Activated CD4-positive, alpha-beta T cell treated with anti-CD3 and anti-CD28 coated beads for 36 hours (primary cell): ENCODE measurements around the gene PJA2. TPM values are rescaled to one million over a fixed set of nuclear protein-coding genes. Genes with fewer than 3 reads are reported as not detected.
"Not testable (repeated sequence)": the region's sequence is repeated elsewhere in the genome, so short reads cannot be mapped to it uniquely, and the experiment has no call there.

ENCODE experiments used
- ATAC-seq: fragments of 200-7000 bp; cut with Tn5 transposase; one replicate; pipeline ENCODE4 v1.10.0; 2021; ENCODE audit warnings: mild to moderate bottlenecking, moderate library complexity
- CTCF ChIA-PET: fragments of 350-600 bp; sonication (Branson Sonifier 250); formaldehyde crosslinking; loops from one replicate; lab custom pipeline; 2021; ENCODE audit warnings: antibody characterized with exemption; lab: Charles Lee
- POLR2A ChIA-PET: fragments of 350-600 bp; sonication (Branson Sonifier 250); formaldehyde crosslinking; loops from one replicate; lab custom pipeline; 2021; ENCODE audit warnings: antibody characterized with exemption, inconsistent platforms; lab: Charles Lee
- DNase-seq: peaks from one replicate; pipeline ENCODE4 v3.0.0-alpha.2; 2020
- H3K27ac Mint-ChIP-seq: one replicate; pipeline ENCODE4 v1.8.0; 2021; ENCODE audit warnings: mixed read lengths
- H3K27me3 Mint-ChIP-seq: one replicate; pipeline ENCODE4 v1.8.0; 2021; ENCODE audit warnings: mixed read lengths
- H3K36me3 Mint-ChIP-seq: one replicate; pipeline ENCODE4 v1.8.0; 2021; ENCODE audit warnings: low read depth, mixed read lengths
- H3K4me1 Mint-ChIP-seq: one replicate; pipeline ENCODE4 v1.8.0; 2021; ENCODE audit warnings: mixed read lengths
- H3K4me3 Mint-ChIP-seq: one replicate; pipeline ENCODE4 v1.8.0; 2021; ENCODE audit warnings: mild to moderate bottlenecking, moderate library complexity, mixed read lengths
- H3K9me3 Mint-ChIP-seq: one replicate; pipeline ENCODE4 v1.8.0; 2021; ENCODE audit warnings: low read depth, mixed read lengths
- intact Hi-C, 2 experiments: fragments of 100-400 bp; cut with DNase I in 1 of 2; cut with micrococcal nuclease in 1 of 2; formaldehyde crosslinking; loops; one replicate each; pipeline versions ENCODE4 v1.14.2 to v1.15.1; 2022 to 2024; cut with DNase I, micrococcal nuclease
- total RNA-seq, 2 experiments: library from RNA; stranded (reverse); gene quantifications; one replicate each; pipeline ENCODE4 v1.2.3, GENCODE V29; 2021

PJA2 gene
- total RNA-seq, 2 experiments from 2014 or later, result 51.8 to 56.4 TPM

DNA sequence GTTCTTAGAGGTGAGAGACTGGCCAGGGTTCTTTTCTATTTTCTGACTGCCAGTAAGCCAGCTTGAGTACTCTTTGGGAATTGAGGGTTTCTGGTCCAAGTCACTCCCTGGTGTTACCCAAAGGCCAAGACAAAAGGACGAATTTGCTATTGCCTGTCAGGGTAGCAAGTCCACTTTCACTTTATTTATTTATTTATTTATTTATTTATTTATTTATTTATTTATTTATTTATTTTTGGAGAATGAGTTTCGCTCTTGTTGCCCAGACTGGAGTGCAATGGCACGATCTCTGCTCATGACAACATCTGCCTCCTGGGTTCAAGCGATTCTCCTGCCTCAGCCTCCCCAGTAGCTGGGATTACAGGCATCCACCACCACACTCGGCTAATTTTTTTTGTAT lies 15.7 kb upstream of the PJA2 start:
- DNase-seq, H3K27me3 Mint-ChIP-seq, ATAC-seq, POLR2A ChIA-PET, H3K4me3 Mint-ChIP-seq, intact Hi-C loops, H3K4me1 Mint-ChIP-seq, H3K9me3 Mint-ChIP-seq, H3K27ac Mint-ChIP-seq, H3K36me3 Mint-ChIP-seq: not testable (repeated sequence)
- CTCF ChIA-PET, result interaction anchor here (0.7 kb wide), 1 partner anchor 366 kb away, joined by 3 read pairs; no protein-coding TSS in a partner anchor

DNA sequence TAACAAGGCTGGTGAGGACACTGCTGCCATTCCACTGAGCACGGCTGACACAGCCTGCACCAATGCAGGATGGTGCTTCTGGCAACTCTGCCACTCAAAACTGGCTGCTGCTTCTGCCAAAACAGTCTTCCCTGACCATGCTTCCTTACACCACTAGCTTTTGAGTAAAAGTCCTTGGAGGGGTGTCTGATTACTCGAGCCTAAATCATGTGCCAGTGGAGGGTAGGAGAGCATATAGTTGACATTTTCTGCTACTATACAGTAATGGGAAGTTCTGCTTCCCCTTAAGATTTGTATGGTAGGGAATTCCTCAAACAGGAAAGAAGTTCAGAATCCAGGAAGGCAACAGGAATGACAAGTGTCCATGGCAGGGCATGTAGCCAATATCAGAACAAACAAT lies 12.2 kb upstream of the PJA2 start:
- ATAC-seq (no peak), DNase-seq (no peak)
- intact Hi-C loops, result no loop called here
- H3K36me3 Mint-ChIP-seq, result no peaks in the 10 kb centered on the region
- CTCF ChIA-PET, result no interaction called here
- no peak overlapping the region for H3K27ac Mint-ChIP-seq
- H3K9me3 Mint-ChIP-seq, result no peaks in the 10 kb centered on the region
- H3K4me3 Mint-ChIP-seq, result no peak overlapping the region
- H3K27me3 Mint-ChIP-seq, result no peaks in the 10 kb centered on the region
- POLR2A ChIA-PET, result no interaction called here
- no peaks in the 10 kb centered on the region for H3K4me1 Mint-ChIP-seq

DNA sequence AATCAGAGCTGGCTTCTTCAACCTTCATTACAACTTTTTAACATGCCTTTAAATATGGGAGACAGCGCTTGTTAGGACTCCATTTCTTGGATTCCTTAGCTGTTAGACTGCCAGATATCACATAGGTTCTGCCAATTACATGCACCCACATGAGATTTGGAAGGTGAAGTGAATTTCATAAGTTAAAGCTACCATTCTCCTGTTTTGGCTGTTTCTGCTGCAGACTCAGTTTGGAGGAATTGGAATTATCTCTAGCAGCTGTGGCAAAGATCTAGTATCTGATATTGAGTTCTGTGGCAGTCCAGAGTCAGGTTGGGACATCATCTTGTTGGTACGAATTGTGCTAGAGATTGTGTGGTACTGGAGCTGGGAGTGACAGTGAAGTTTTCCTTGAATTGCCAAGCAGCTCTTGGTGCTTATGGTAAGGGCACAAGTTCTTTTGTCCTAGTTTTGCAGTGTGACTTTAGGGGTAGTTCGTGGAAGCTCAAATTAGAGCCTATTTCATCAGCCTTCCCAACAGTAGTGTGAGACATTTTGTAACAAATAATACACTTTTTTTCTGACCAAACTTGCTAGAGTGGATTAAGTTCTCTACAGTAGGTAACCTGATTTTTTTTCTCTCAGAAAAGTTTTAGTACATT lies 9.1 kb upstream of the PJA2 start:
- peaks cover 4% of the 10 kb centered on the region for H3K4me1 Mint-ChIP-seq
- ATAC-seq, result no peak

DNA sequence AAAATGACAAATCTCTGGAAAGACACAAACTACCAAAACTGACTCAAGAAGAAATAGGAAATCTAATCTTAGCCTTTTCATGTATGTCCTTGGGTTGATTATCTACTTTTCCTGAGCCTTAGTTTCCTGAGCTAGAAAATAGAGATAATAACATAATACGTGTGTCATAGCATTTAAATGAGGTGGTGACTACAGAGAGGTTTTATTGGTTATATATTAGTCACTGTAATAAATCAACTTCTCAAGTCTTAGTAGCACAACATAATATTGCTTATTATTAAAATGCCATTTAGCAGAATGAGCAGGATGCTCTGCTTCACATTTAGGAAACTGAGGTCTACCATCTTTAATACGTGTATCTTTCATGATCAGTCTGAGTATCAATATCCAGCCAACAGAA lies 7.1 kb upstream of the PJA2 start:
- ChIA-PET POLR2A (no interaction called here), CTCF (interaction anchor here (1.5 kb wide), 1 partner anchor 22 kb away, joined by 4 read pairs; no protein-coding TSS in a partner anchor)
- H3K4me1 Mint-ChIP-seq, result peaks cover 5% of the 10 kb centered on the region
- intact Hi-C loops, result loop anchor here in 1 of 2 experiments (10.0 kb wide), 1 partner anchor 1818 kb away; no protein-coding TSS in a partner anchor
- no peak overlapping the region for H3K4me3 Mint-ChIP-seq
- peaks cover 7% of the 10 kb centered on the region for H3K9me3 Mint-ChIP-seq
- no peaks in the 10 kb centered on the region for H3K36me3 Mint-ChIP-seq
- H3K27me3 Mint-ChIP-seq, result no peaks in the 10 kb centered on the region
- H3K27ac Mint-ChIP-seq, result no peak overlapping the region
- DNase-seq (no peak), ATAC-seq (no peak)

More for the DNA sequence above, 9.1 kb upstream of the PJA2 start:
- H3K4me3 Mint-ChIP-seq, result no peak overlapping the region
- ChIA-PET CTCF (no interaction called here), POLR2A (no interaction called here)
- no peak for DNase-seq
- intact Hi-C loops, result loop anchor here in 1 of 2 experiments (10.0 kb wide), 1 partner anchor 1816 kb away; no protein-coding TSS in a partner anchor
- H3K27me3 Mint-ChIP-seq, result no peaks in the 10 kb centered on the region
- H3K36me3 Mint-ChIP-seq, result no peaks in the 10 kb centered on the region
- H3K27ac Mint-ChIP-seq, result no peak overlapping the region
- peaks cover 6% of the 10 kb centered on the region for H3K9me3 Mint-ChIP-seq

DNA sequence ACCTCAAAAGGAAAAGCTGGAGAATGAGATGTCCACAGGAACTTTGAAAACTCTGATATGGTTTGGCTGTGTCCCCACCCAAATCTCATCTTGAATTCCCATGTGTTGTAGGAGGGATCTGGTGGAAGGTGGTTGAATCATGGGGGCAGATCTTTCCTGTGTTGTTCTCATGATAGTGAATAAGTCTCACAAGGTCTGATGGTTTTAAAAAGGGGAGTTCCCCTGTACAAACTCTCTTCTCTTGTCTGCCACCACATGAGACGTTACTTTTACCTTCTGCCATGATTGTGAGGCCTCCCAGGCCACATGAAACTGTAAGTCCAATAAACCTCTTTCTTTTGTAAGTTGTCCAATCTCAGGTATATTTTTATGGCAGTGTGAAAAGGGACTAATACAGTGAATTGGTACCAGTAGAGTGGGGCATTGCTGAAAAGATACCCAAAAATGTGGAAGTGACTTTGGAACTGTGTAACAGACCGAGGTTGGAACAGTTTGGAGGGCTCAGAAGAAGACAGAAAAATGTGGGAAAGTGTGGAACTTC lies 4.2 kb upstream of the PJA2 start:
- CTCF ChIA-PET, result interaction anchor here (1.1 kb wide), 1 partner anchor 10 kb away, joined by 3 read pairs; no protein-coding TSS in a partner anchor
- ATAC-seq, H3K36me3 Mint-ChIP-seq, POLR2A ChIA-PET, H3K27me3 Mint-ChIP-seq, H3K4me3 Mint-ChIP-seq, DNase-seq, H3K9me3 Mint-ChIP-seq: not testable (repeated sequence)
- H3K27ac Mint-ChIP-seq, result peak overlapping the region; percentile 15
- intact Hi-C loops, result loop anchor here (5.0 to 10.0 kb wide), 2 partner anchors 687 to 1821 kb away; no protein-coding TSS in a partner anchor
- peaks cover 15% of the 10 kb centered on the region for H3K4me1 Mint-ChIP-seq

DNA sequence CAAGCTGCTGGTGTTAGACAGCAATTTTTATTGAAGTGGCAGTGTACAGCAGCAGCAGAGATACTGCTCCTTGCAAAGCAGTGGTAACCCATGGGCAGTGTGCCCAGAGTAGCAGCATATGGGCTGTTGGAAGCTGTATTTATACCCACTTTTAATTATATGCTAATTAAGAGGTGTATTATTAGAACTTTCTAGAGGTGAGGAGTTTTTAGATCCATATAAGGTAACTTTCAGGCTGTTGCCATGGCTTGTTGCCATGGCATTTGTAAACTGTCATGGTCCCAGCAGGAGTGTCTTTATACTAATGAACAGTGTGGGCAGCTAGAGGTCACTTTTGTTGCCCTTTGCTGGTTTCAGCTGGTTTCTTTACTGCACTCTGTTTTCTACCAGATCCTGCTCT lies 3.7 kb upstream of the PJA2 start:
- ChIA-PET CTCF (interaction anchor here (1.1 kb wide), 1 partner anchor 9 kb away, joined by 3 read pairs; no protein-coding TSS in a partner anchor), POLR2A (interaction anchor here (0.6 kb wide), 1 partner anchor 14 kb away, joined by 4 read pairs; no protein-coding TSS in a partner anchor)
- H3K4me3 Mint-ChIP-seq, result no peak overlapping the region
- peaks cover 7% of the 10 kb centered on the region for H3K9me3 Mint-ChIP-seq
- DNase-seq (no peak), ATAC-seq (no peak)
- H3K4me1 Mint-ChIP-seq, result peaks cover 15% of the 10 kb centered on the region
- intact Hi-C loops, result loop anchor here (5.0 to 10.0 kb wide), 2 partner anchors 686 to 1821 kb away; no protein-coding TSS in a partner anchor
- no peaks in the 10 kb centered on the region for H3K27me3 Mint-ChIP-seq
- no peak overlapping the region for H3K27ac Mint-ChIP-seq
- peaks cover 3% of the 10 kb centered on the region for H3K36me3 Mint-ChIP-seq

DNA sequence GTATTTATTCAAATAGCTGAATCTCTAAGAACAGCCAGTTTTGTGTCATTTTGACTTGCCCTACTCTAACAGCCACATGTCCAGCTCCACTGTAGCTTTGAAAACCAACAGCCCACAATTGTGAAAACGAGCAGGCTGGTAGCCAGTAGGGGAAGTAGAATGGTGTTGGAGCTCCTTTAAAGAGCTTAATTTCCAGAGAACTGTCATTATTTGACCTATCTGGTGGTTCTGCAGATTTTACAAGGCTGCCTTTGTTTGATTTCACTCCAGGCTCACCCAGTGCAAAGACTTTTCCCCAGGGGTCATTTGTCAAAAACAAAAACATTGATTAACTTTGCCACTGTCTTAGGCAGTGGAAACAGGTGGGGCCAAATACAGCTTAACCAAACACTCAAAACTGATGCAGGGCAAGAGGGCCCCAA lies 3.2 kb upstream of the PJA2 start:
- intact Hi-C loops, result loop anchor here (5.0 to 10.0 kb wide), 2 partner anchors 686 to 1822 kb away; no protein-coding TSS in a partner anchor
- H3K27me3 Mint-ChIP-seq, result no peaks in the 10 kb centered on the region
- H3K4me3 Mint-ChIP-seq, result no peak overlapping the region
- peak overlapping the region; percentile 42 for H3K27ac Mint-ChIP-seq
- ATAC-seq, result no peak
- CTCF ChIA-PET, result interaction anchor here (1.1 kb wide), 1 partner anchor 9 kb away, joined by 3 read pairs; no protein-coding TSS in a partner anchor
- peaks cover 15% of the 10 kb centered on the region for H3K4me1 Mint-ChIP-seq
- peaks cover 7% of the 10 kb centered on the region for H3K9me3 Mint-ChIP-seq
- H3K36me3 Mint-ChIP-seq, result peaks cover 3% of the 10 kb centered on the region
- POLR2A ChIA-PET, result interaction anchor here (0.6 to 0.9 kb wide), 2 partner anchors 13 to 1035 kb away, joined by 3 to 4 read pairs; no protein-coding TSS in a partner anchor
- no peak for DNase-seq

DNA sequence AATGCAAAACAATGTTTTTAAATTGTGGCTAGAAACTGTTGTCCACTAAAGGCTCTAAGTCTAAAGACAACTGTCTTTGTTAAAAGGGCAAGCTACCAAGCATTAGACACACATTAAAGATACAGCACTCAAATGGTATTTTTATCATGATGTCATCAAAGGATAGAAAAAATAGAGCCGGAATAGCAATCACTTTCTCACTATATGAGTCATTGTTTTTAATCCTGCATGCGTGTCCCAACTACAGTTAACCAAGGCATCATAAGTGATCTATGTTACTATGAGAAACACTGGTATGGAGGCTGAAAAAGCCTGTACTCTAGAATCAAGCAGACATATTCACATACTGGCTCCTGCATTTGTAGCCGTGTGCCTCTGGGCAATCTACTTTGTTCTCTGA lies 1.9 kb upstream of the PJA2 start:
- H3K9me3 Mint-ChIP-seq, result peaks cover 7% of the 10 kb centered on the region
- H3K27me3 Mint-ChIP-seq, result no peaks in the 10 kb centered on the region
- DNase-seq (no peak), ATAC-seq (no peak)
- peaks cover 3% of the 10 kb centered on the region for H3K36me3 Mint-ChIP-seq
- ChIA-PET CTCF (no interaction called here), POLR2A (no interaction called here)
- no peak overlapping the region for H3K4me3 Mint-ChIP-seq
- H3K27ac Mint-ChIP-seq, result no peak overlapping the region
- intact Hi-C loops, result loop anchor here (2.0 to 10.0 kb wide), 4 partner anchors 684 to 1823 kb away; partner anchors contain the start of genes FBXL17 (in 1 of the 2) and SLC25A46 (in 1 of the 2)
- H3K4me1 Mint-ChIP-seq, result peaks cover 26% of the 10 kb centered on the region

DNA sequence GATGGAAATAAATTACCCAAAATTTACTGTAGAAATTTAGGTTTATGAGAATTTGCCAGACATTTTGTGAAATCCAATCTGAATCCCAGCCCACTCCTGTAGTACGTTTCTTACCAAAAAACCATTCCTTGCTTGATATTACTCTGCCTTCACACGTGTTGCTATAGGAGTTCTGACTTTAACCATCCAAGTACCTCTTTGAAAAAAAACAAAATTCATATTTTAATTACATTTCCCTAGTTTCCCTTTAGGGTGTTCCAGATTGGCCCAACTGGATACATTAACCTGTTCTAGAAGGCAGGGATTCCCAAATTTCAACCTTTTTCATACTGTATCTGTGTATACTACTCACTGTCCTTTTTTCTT lies 1.4 kb upstream of the PJA2 start:
- DNase-seq (no peak), ATAC-seq (no peak)
- ChIA-PET CTCF (no interaction called here), POLR2A (no interaction called here)
- Mint-ChIP-seq H3K27me3 (no peaks in the 10 kb centered on the region), H3K27ac (peak overlapping the region; percentile 99), H3K9me3 (peaks cover 7% of the 10 kb centered on the region), H3K4me3 (peak overlapping the region; percentile 99), H3K4me1 (peaks cover 31% of the 10 kb centered on the region), H3K36me3 (peaks cover 4% of the 10 kb centered on the region)
- intact Hi-C loops, result loop anchor here (2.0 to 10.0 kb wide), 4 partner anchors 684 to 1824 kb away; partner anchors contain the start of genes FBXL17 (in 1 of the 2) and SLC25A46 (in 1 of the 2)

DNA sequence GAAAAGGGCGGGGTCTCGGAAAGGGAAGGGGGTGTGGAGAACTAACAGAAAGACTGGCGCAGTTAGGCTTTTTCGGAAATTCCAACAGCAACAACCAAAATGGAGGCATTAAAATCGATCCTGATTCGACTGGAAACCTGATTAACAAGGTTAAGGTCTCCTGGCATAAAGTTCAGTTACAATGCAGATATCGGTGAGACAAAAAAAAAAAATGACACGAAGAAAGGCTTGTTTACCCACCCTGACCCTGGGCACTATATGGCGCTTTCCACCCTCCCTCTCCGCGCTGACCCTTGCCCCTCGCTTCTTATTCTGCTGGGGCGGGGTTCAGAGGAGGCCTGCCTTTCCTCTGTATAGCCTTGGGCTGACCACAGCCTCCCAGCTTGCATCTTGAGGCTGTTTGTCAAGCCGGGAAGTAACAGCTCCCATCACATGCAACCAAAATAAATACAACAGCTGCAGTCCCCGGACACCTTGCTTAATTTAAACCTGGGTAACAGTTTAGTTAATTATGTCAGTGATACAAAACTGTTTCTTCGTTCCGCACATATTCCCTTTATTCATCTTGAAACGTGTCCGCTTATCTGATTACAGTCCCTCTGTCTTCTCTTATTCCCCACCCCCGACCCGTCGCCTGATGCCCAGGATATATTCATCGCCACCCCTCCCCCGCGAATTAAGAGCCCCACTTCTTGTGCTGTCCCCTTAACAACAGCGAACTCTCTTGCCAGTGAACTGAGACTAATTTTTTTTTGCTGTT lies 795 bp upstream of the PJA2 start:
- Mint-ChIP-seq H3K4me1 (peaks cover 36% of the 10 kb centered on the region), H3K27me3 (no peaks in the 10 kb centered on the region), H3K36me3 (peaks cover 6% of the 10 kb centered on the region), H3K27ac (peak overlapping the region; percentile 99), H3K9me3 (peaks cover 7% of the 10 kb centered on the region), H3K4me3 (peak overlapping the region; percentile 99)
- intact Hi-C loops, result loop anchor here (1.0 to 10.0 kb wide), 8 partner anchors 279 to 1824 kb away; partner anchors contain the start of genes FBXL17 (in 2 of the 2), MAN2A1 (in 2 of the 2) and SLC25A46 (in 1 of the 2)
- POLR2A ChIA-PET, result interaction anchor here (0.6 to 0.7 kb wide), 2 partner anchors 66 to 660 kb away, joined by 5 read pairs; no protein-coding TSS in a partner anchor
- ATAC-seq (peak; percentile 2), DNase-seq (peak; percentile 58)
- CTCF ChIA-PET, result interaction anchor here (0.7 to 1.3 kb wide), 4 partner anchors 10 to 261 kb away, joined by 3 read pairs; no protein-coding TSS in a partner anchor
